B cell (primary cell): ENCODE measurements around the gene SLC13A4. TPM values are rescaled to one million over a fixed set of nuclear protein-coding genes. Genes with fewer than 3 reads are reported as not detected.

Experiments used
- ATAC-seq: fragments of 200-7000 bp; cut with Tn5 transposase; one replicate; pipeline ENCODE4 v1.10.0; 2021; ENCODE audit warnings: low read depth, mild to moderate bottlenecking, moderate number of reproducible peaks, moderate library complexity
- CTCF ChIA-PET: fragments of 350-600 bp; sonication (Branson Sonifier 250); formaldehyde crosslinking; loops from one replicate; lab custom pipeline; 2021; ENCODE audit warnings: antibody characterized with exemption, inconsistent platforms; lab: Charles Lee
- POLR2A ChIA-PET: fragments of 350-600 bp; sonication (Branson Sonifier 250); formaldehyde crosslinking; loops from one replicate; lab custom pipeline; 2021; ENCODE audit warnings: antibody characterized with exemption; lab: Charles Lee
- DNase-seq: peaks from one replicate; pipeline ENCODE4 v3.0.0; 2013
- H2AFZ ChIP-seq: 2 replicates; pipeline ENCODE4 v1.6.1; 2012; ENCODE audit warnings: mild to moderate bottlenecking, low read depth, low read length; ENCODE audit not compliant: insufficient read depth, poor library complexity, severe bottlenecking
- H3K27ac ChIP-seq, 2 donors: 1 replicate in 1 of 2; 2 replicates in 1 of 2; pipeline ENCODE4 v1.5.1; 2012 to 2013; ENCODE audit warnings: low read length in 2 of 2, mild to moderate bottlenecking in 2 of 2, moderate library complexity in 1 of 2
- H3K27me3 ChIP-seq, 4 experiments: fragments of 200-600 bp in 1 of 4; sonication (generic) in 1 of 4; replicated peaks in 1 of 4; 1 replicate in 2 of 4; 2 replicates in 2 of 4; pipeline versions ENCODE4 v1.6.1 to v1.7.0; 2013 to 2016; ENCODE audit warnings: low read length in 3 of 4, mild to moderate bottlenecking in 2 of 4, mixed read lengths in 1 of 4, moderate library complexity in 1 of 4; ENCODE audit not compliant: insufficient read depth in 4 of 4, control insufficient read depth in 3 of 4; ENCODE audit errors: control extremely low read depth in 1 of 4
- H3K36me3 ChIP-seq, 2 experiments: replicated peaks in 1 of 2; 1 replicate in 1 of 2; 2 replicates in 1 of 2; pipeline versions ENCODE4 v1.6.1 to v1.7.1; 2013; ENCODE audit warnings: low read length in 1 of 2; ENCODE audit not compliant: insufficient read depth in 2 of 2, control insufficient read depth in 1 of 2; ENCODE audit errors: control extremely low read depth in 1 of 2, extremely low read depth in 1 of 2
- H3K4me1 ChIP-seq, 2 donors: fragments of 200-600 bp in 1 of 2; sonication (generic) in 1 of 2; 1 replicate in 1 of 2; 2 replicates in 1 of 2; pipeline versions ENCODE4 v1.5.1 to v1.6.1; 2013 to 2017; ENCODE audit warnings: low read length in 2 of 2; ENCODE audit not compliant: control insufficient read depth in 2 of 2, insufficient read depth in 2 of 2
- H3K4me2 ChIP-seq: replicated peaks from 2 replicates; pipeline ENCODE3; 2012; ENCODE audit warnings: mild to moderate bottlenecking, low read depth, low read length; ENCODE audit not compliant: poor library complexity, severe bottlenecking
- H3K4me3 ChIP-seq, 5 experiments: fragments of 200-600 bp in 1 of 5; sonication (generic) in 1 of 5; 1 replicate in 3 of 5; 2 replicates in 2 of 5; pipeline versions ENCODE4 v1.5.1 to v1.7.0; 2011 to 2016; ENCODE audit warnings: low read length in 4 of 5, mild to moderate bottlenecking in 4 of 5, low read depth in 2 of 5, control low read depth in 1 of 5, moderate library complexity in 1 of 5; ENCODE audit not compliant: insufficient read depth in 1 of 5; ENCODE audit errors: control extremely low read depth in 1 of 5, extremely low read depth in 1 of 5
- H3K79me2 ChIP-seq: fragments of 200-600 bp; sonication (generic); one replicate; pipeline ENCODE4 v1.6.0; 2016; ENCODE audit warnings: low read length; ENCODE audit not compliant: control insufficient read depth, insufficient read depth
- H3K9ac ChIP-seq: fragments of 200-600 bp; sonication (generic); 2 replicates; pipeline ENCODE4 v1.6.1; 2017; ENCODE audit warnings: mild to moderate bottlenecking, low read length, moderate library complexity
- H3K9me3 ChIP-seq, 3 donors: one replicate each; pipeline versions ENCODE4 v1.6.1 to v1.7.1; 2013; ENCODE audit warnings: low read length in 2 of 3; ENCODE audit not compliant: control insufficient read depth in 2 of 3, insufficient read depth in 1 of 3; ENCODE audit errors: control extremely low read depth in 1 of 3
- H4K20me1 ChIP-seq: 2 replicates; pipeline ENCODE4 v1.6.0; 2012; ENCODE audit warnings: mild to moderate bottlenecking, low read length; ENCODE audit not compliant: insufficient read depth, control insufficient read depth, poor library complexity, severe bottlenecking
- H3K27ac Mint-ChIP-seq: one replicate; pipeline ENCODE4 v1.8.0; 2021; ENCODE audit warnings: mixed read lengths
- H3K27me3 Mint-ChIP-seq: one replicate; pipeline ENCODE4 v1.8.0; 2021; ENCODE audit warnings: mixed read lengths
- H3K4me1 Mint-ChIP-seq: one replicate; pipeline ENCODE4 v1.8.0; 2021; ENCODE audit warnings: mixed read lengths
- H3K4me3 Mint-ChIP-seq: one replicate; pipeline ENCODE4 v1.8.0; 2021; ENCODE audit warnings: mixed read lengths
- H3K9me3 Mint-ChIP-seq: one replicate; pipeline ENCODE4 v1.8.0; 2022; ENCODE audit warnings: mixed read lengths; ENCODE audit not compliant: insufficient read depth
- CTCF ChIP-seq: fragments of 200-600 bp; IDR thresholded peaks from one replicate; pipeline ENCODE4 v1.8.0; 2022; ENCODE audit warnings: antibody characterized with exemption, mild to moderate bottlenecking
- EZH2 ChIP-seq: IDR thresholded peaks from 2 replicates; pipeline ENCODE4 v1.6.1; 2012; ENCODE audit warnings: borderline replicate concordance, low read depth, mild to moderate bottlenecking, moderate library complexity, low read length; ENCODE audit not compliant: insufficient read depth, poor library complexity, severe bottlenecking
- WGBS: methylation state at CpG from one replicate; pipeline ENCODE4 v1.1.5; 2013; ENCODE audit warnings: missing lambda C conversion rate; ENCODE audit not compliant: insufficient coverage; 5-methylcytosine and 5-hydroxymethylcytosine counted together
- intact Hi-C: fragments of 100-400 bp; cut with micrococcal nuclease; formaldehyde crosslinking; loops from one replicate; pipeline ENCODE4 v1.10.0; 2022
- polyA plus RNA-seq: library from polyadenylated mRNA; depleted of rRNA; stranded (reverse); fragments of >200 nt; gene quantifications from 2 replicates; pipeline ENCODE4 v1.2.3, GENCODE V29; 2012
- total RNA-seq, 2 donors: library from RNA; stranded (reverse); fragments of 120-200 nt in 1 of 2; gene quantifications; 1 replicate in 1 of 2; 2 replicates in 1 of 2; pipeline versions ENCODE4 v1.2.3 to v1.2.4, GENCODE V29; 2013 to 2022

SLC13A4 gene
- total and polyA plus RNA-seq, 2 donors (not counting 1 experiment from before 2014, with no cell fraction given) = not detected

- no peak overlapping the region for H3K27ac ChIP-seq
Measured at GRCh38 chr7:135666156-135666555, 61.8 kb downstream of the SLC13A4 start.

GRCh38 chr7:135665042-135665441, 62.9 kb downstream of the SLC13A4 start:
- no peak overlapping the region for H3K4me3 Mint-ChIP-seq
- Histone ChIP-seq H3K4me1 (peaks cover 15 to 32% of the 10 kb centered on the region in 2 donors), H3K9me3 (no peaks in the 10 kb centered on the region), H2AFZ (no peak overlapping the region), H3K27me3 (no peaks in the 10 kb centered on the region), H3K9ac (no peak overlapping the region), H3K79me2 (peaks cover 63% of the 10 kb centered on the region), H3K4me2 (no peak overlapping the region), H4K20me1 (peaks cover 22% of the 10 kb centered on the region), H3K4me3 (no peak overlapping the region), H3K36me3 (peaks cover 3 to 6% of the 10 kb centered on the region in 2 experiments), H3K27ac (no peak overlapping the region)
- ATAC-seq (no peak), DNase-seq (no peak)
- intact Hi-C loops = no loop called here
- H3K4me1 Mint-ChIP-seq = peaks cover 46% of the 10 kb centered on the region
- ChIA-PET POLR2A (no interaction called here), CTCF (no interaction called here)
- no peaks in the 10 kb centered on the region for H3K27me3 Mint-ChIP-seq
- no peak for TF ChIP-seq EZH2
- TF ChIP-seq CTCF = no peak
- H3K9me3 Mint-ChIP-seq = no peaks in the 10 kb centered on the region
- WGBS = no CpG with 5 or more reads among the region's 3 CpGs
- H3K27ac Mint-ChIP-seq = no peak overlapping the region

More at GRCh38 chr7:135666156-135666555, 61.8 kb downstream of the SLC13A4 start:
- Histone ChIP-seq H3K4me2 (no peak overlapping the region), H2AFZ (no peak overlapping the region), H3K36me3 (peaks cover 3 to 6% of the 10 kb centered on the region in 2 experiments), H3K4me3 (no peak overlapping the region), H3K79me2 (peaks cover 74% of the 10 kb centered on the region), H3K4me1 (peaks cover 15 to 32% of the 10 kb centered on the region in 2 donors), H3K27me3 (no peaks in the 10 kb centered on the region), H3K9me3 (no peaks in the 10 kb centered on the region), H4K20me1 (peaks cover 29% of the 10 kb centered on the region), H3K9ac (no peak overlapping the region)
- intact Hi-C loops = no loop called here
- peaks cover 47% of the 10 kb centered on the region for H3K4me1 Mint-ChIP-seq
- H3K27me3 Mint-ChIP-seq = no peaks in the 10 kb centered on the region
- WGBS = 96% methylated on average over 6 of the region's 11 CpGs
- POLR2A ChIA-PET = no interaction called here
- ATAC-seq (no peak), DNase-seq (no peak)
- no peaks in the 10 kb centered on the region for H3K9me3 Mint-ChIP-seq
- CTCF ChIA-PET = interaction anchor here (1.4 kb wide), 1 partner anchor 12 kb away, joined by 3 read pairs; no protein-coding TSS in a partner anchor
- TF ChIP-seq EZH2 (no peak), CTCF (no peak)
- H3K4me3 Mint-ChIP-seq = no peak overlapping the region
- no peak overlapping the region for H3K27ac Mint-ChIP-seq
